K562 (cell line): ENCODE data around the gene KMT2A.

Source experiments
- CBFA2T3 ChIP-seq: fragments of 450-650 bp; IDR thresholded peaks from 2 replicates; pipeline ENCODE4 v1.6.1; 2017
- MAX ChIP-seq: sonication (generic); formaldehyde crosslinking; IDR thresholded peaks from 2 replicates; pipeline ENCODE4 v1.9.0; 2022; ENCODE audit warnings: mild to moderate bottlenecking, missing genetic modification reagents
- MLLT1 ChIP-seq, 2 experiments: fragments of 450-650 bp; IDR thresholded peaks; 2 replicates each; pipeline ENCODE4 v1.6.1; 2016
- SMAD1 ChIP-seq: fragments of 150-350 bp; IDR thresholded peaks from 2 replicates; pipeline ENCODE4 v1.6.1; 2014; ENCODE audit warnings: low read length, low read depth; ENCODE audit not compliant: partially characterized antibody
- TRIM24 ChIP-seq, 2 experiments: fragments of 450-650 bp; IDR thresholded peaks; 2 replicates each; pipeline ENCODE4 v1.6.1; 2016

- no peak for TF ChIP-seq MAX (CRISPR knock-in tag)
- TF ChIP-seq SMAD1, result no peak
- no peak for TF ChIP-seq TRIM24 (IDR thresholded peaks at IDR 0.05)
- TF ChIP-seq MLLT1 (IDR thresholded peaks at IDR 0.05), result no peak
- no peak for TF ChIP-seq CBFA2T3
Observed at GRCh38 chr11:118526688-118527087, 90.4 kb downstream of the KMT2A start.
